Measurements from ENCODE around the gene DRD2. TPM values are rescaled to one million over a fixed set of nuclear protein-coding genes. Genes with fewer than 3 reads are reported as not detected.

DRD2 gene
- not detected in 2 replicates for total RNA-seq

DNA sequence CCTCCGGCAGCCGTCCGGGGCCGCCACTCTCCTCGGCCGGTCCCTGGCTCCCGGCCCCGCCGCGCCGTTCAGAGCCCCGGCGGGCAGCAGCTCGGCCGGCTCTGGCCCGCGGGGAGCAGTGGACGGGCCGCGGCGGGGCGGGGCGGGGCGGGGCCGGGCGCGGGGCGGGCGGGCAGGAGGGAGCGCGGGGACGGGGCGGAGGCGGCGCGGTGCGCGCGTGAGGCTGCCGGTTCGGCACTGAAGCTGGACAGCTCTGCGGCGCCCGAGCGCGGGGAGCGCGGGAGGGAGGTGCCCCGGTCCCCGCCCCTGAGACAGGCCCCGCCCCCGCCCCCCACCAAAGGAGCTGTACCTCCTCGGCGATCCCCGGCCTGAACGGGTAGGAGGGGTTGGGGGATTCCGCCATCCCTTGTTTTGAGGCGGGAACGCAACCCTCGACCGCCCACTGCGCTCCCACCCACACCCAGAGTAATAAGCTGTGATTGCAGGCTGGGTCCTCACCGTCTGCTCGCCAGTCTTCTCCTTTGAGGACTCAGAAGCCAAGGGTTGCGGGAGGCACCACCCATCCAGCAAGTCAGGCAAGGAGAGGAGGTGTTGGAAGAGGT lies at the start of gene DRD2:
Gene DRD2 (minus strand): TSS at position 239 of the 602 bp plus-strand sequence. CDS start 50,747 bp downstream, outside the sequence.

DNA sequence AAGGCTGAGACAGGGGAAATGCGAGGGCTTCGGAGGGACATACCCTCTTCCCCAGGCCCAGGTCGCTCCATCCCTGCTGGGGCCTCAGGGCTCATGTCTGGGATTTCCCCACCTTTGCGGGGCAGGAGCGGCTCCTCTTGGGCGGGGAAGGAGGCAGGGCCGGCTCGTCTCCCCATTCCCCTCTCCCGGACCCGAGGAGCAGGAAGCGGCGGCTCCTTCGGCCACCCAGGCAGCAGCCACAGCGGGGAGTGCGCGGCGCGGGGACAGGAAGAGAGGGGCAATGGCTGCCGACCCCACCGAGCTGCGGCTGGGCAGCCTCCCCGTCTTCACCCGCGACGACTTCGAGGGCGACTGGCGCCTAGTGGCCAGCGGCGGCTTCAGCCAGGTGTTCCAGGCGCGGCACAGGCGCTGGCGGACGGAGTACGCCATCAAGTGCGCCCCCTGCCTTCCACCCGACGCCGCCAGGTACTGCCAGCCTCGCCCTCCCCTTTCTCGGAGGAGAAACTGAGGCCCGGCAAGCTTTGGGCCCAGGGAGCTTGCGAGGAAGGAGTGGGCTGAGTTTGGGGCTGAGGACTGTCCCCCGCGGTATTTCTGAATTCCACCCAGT lies 87.5 kb downstream of the DRD2 start, which contains the start of gene ANKK1:
Gene ANKK1 (plus strand): TSS at position 175 of the 607 bp plus-strand sequence. CDS start 106 bp downstream, at position 281.

Other genes with a start within 250 kb of the DRD2 start
- gene TTC12, start 160.8 kb downstream of the DRD2 start, total RNA-seq: 6.5 and 11.7 TPM in 2 replicates
- gene ANKK1, start 87.6 kb downstream of the DRD2 start, total RNA-seq: not detected in 2 replicates
- gene TMPRSS5, start 230.9 kb upstream of the DRD2 start, total RNA-seq: not detected in 2 replicates

Data from epithelial cell of umbilical artery (primary cell).